Measurements from ENCODE around the gene LCE2B.

LCE2B gene

DNA sequence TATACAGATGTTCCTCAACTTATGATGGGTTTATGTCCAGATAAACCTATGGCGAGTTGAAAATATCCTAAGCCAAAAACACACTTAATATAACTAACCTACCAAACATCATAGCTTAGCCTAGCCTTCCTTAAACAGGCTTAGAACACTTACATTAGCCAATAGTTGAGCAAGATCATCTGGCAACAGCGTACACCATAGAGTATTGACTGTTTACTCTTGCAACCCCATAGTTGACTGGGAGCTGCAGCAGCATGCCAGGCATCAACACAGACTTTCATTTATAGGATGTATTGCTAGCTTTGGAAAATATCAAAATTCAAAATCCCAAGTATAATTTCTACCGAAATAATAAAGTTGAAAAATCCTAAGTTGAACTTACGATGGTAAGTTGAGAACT lies 28.2 kb upstream of the LCE2B start (continued):
- TF ChIP-seq, protein P1, sequence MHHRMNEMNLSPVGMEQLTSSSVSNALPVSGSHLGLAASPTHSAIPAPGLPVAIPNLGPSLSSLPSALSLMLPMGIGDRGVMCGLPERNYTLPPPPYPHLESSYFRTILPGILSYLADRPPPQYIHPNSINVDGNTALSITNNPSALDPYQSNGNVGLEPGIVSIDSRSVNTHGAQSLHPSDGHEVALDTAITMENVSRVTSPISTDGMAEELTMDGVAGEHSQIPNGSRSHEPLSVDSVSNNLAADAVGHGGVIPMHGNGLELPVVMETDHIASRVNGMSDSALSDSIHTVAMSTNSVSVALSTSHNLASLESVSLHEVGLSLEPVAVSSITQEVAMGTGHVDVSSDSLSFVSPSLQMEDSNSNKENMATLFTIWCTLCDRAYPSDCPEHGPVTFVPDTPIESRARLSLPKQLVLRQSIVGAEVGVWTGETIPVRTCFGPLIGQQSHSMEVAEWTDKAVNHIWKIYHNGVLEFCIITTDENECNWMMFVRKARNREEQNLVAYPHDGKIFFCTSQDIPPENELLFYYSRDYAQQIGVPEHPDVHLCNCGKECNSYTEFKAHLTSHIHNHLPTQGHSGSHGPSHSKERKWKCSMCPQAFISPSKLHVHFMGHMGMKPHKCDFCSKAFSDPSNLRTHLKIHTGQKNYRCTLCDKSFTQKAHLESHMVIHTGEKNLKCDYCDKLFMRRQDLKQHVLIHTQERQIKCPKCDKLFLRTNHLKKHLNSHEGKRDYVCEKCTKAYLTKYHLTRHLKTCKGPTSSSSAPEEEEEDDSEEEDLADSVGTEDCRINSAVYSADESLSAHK (tag by site-specific recombination; IDR thresholded peaks at IDR 0.05): no peak
- TF ChIP-seq ZNF776 (tag by site-specific recombination; IDR thresholded peaks at IDR 0.05; ENCODE audit: borderline replicate concordance) (no peak), ZNF121 (tag by site-specific recombination; IDR thresholded peaks at IDR 0.05) (no peak), MYNN (tag by site-specific recombination; IDR thresholded peaks at IDR 0.05; ENCODE audit: borderline replicate concordance) (no peak), ZNF138 (tag by site-specific recombination; IDR thresholded peaks at IDR 0.05; ENCODE audit: borderline replicate concordance) (no peak)

DNA sequence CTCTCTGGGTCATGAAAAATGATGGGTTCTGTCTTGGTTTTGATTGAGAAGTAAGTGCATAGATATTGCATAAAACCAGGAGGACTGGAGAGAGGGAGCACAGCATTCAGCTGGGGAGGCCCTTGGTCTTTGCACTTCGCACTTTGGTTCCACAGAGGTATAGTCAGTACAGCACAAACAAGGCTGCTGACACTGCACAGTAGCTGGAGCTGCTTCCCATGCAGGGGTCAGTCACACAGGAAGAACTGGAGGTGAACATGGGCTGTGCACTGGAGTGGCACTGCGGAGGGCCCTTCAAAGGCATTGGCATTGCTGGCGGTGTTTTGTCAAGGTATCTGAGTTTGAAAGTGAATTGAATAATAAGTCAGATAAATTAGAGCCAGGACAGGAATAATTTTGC lies 27.3 kb upstream of the LCE2B start:
- no peaks in the 10 kb centered on the region for H3K9me3 ChIP-seq (ENCODE audit: control insufficient read depth, insufficient read depth, low read depth, low read length)
- no peak overlapping the region for H3K27ac ChIP-seq (ENCODE audit: extremely low read depth, low read depth, low read length)
- no peaks in the 10 kb centered on the region for H3K36me3 ChIP-seq (ENCODE audit: control insufficient read depth in 2 of 2, insufficient read depth in 1 of 2, low read length in 2 of 2)
- no peaks in the 10 kb centered on the region for H3K4me1 ChIP-seq (ENCODE audit: control insufficient read depth, insufficient read depth, low read length)
- CTCF ChIA-PET: no interaction called here
- TF ChIP-seq, protein P2, sequence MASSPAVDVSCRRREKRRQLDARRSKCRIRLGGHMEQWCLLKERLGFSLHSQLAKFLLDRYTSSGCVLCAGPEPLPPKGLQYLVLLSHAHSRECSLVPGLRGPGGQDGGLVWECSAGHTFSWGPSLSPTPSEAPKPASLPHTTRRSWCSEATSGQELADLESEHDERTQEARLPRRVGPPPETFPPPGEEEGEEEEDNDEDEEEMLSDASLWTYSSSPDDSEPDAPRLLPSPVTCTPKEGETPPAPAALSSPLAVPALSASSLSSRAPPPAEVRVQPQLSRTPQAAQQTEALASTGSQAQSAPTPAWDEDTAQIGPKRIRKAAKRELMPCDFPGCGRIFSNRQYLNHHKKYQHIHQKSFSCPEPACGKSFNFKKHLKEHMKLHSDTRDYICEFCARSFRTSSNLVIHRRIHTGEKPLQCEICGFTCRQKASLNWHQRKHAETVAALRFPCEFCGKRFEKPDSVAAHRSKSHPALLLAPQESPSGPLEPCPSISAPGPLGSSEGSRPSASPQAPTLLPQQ (tag by site-specific recombination; IDR thresholded peaks at IDR 0.05): no peak
- TF ChIP-seq, protein P3, sequence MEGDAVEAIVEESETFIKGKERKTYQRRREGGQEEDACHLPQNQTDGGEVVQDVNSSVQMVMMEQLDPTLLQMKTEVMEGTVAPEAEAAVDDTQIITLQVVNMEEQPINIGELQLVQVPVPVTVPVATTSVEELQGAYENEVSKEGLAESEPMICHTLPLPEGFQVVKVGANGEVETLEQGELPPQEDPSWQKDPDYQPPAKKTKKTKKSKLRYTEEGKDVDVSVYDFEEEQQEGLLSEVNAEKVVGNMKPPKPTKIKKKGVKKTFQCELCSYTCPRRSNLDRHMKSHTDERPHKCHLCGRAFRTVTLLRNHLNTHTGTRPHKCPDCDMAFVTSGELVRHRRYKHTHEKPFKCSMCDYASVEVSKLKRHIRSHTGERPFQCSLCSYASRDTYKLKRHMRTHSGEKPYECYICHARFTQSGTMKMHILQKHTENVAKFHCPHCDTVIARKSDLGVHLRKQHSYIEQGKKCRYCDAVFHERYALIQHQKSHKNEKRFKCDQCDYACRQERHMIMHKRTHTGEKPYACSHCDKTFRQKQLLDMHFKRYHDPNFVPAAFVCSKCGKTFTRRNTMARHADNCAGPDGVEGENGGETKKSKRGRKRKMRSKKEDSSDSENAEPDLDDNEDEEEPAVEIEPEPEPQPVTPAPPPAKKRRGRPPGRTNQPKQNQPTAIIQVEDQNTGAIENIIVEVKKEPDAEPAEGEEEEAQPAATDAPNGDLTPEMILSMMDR (tag by site-specific recombination; IDR thresholded peaks at IDR 0.05): no peak
- TF ChIP-seq, protein P4, sequence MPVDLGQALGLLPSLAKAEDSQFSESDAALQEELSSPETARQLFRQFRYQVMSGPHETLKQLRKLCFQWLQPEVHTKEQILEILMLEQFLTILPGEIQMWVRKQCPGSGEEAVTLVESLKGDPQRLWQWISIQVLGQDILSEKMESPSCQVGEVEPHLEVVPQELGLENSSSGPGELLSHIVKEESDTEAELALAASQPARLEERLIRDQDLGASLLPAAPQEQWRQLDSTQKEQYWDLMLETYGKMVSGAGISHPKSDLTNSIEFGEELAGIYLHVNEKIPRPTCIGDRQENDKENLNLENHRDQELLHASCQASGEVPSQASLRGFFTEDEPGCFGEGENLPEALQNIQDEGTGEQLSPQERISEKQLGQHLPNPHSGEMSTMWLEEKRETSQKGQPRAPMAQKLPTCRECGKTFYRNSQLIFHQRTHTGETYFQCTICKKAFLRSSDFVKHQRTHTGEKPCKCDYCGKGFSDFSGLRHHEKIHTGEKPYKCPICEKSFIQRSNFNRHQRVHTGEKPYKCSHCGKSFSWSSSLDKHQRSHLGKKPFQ (tag by site-specific recombination; IDR thresholded peaks at IDR 0.05): no peak
- TF ChIP-seq, protein P5, sequence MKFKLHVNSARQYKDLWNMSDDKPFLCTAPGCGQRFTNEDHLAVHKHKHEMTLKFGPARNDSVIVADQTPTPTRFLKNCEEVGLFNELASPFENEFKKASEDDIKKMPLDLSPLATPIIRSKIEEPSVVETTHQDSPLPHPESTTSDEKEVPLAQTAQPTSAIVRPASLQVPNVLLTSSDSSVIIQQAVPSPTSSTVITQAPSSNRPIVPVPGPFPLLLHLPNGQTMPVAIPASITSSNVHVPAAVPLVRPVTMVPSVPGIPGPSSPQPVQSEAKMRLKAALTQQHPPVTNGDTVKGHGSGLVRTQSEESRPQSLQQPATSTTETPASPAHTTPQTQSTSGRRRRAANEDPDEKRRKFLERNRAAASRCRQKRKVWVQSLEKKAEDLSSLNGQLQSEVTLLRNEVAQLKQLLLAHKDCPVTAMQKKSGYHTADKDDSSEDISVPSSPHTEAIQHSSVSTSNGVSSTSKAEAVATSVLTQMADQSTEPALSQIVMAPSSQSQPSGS (tag by site-specific recombination; IDR thresholded peaks at IDR 0.05; ENCODE audit: low read depth): no peak
- TF ChIP-seq MEIS1 (CRISPR knock-in tag; IDR thresholded peaks at IDR 0.05; ENCODE audit: borderline replicate concordance) (no peak), ZNF514 (tag by site-specific recombination; IDR thresholded peaks at IDR 0.05) (no peak), ZXDB (tag by site-specific recombination; IDR thresholded peaks at IDR 0.05) (no peak), TRIM28 (IDR thresholded peaks at IDR 0.05; ENCODE audit: borderline replicate concordance, low read length) (no peak), ZNF121 (tag by site-specific recombination; IDR thresholded peaks at IDR 0.05) (no peak)
- TF ChIP-seq, protein P6, sequence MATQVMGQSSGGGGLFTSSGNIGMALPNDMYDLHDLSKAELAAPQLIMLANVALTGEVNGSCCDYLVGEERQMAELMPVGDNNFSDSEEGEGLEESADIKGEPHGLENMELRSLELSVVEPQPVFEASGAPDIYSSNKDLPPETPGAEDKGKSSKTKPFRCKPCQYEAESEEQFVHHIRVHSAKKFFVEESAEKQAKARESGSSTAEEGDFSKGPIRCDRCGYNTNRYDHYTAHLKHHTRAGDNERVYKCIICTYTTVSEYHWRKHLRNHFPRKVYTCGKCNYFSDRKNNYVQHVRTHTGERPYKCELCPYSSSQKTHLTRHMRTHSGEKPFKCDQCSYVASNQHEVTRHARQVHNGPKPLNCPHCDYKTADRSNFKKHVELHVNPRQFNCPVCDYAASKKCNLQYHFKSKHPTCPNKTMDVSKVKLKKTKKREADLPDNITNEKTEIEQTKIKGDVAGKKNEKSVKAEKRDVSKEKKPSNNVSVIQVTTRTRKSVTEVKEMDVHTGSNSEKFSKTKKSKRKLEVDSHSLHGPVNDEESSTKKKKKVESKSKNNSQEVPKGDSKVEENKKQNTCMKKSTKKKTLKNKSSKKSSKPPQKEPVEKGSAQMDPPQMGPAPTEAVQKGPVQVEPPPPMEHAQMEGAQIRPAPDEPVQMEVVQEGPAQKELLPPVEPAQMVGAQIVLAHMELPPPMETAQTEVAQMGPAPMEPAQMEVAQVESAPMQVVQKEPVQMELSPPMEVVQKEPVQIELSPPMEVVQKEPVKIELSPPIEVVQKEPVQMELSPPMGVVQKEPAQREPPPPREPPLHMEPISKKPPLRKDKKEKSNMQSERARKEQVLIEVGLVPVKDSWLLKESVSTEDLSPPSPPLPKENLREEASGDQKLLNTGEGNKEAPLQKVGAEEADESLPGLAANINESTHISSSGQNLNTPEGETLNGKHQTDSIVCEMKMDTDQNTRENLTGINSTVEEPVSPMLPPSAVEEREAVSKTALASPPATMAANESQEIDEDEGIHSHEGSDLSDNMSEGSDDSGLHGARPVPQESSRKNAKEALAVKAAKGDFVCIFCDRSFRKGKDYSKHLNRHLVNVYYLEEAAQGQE (tag by site-specific recombination; IDR thresholded peaks at IDR 0.05): no peak
- TF ChIP-seq, protein P7, sequence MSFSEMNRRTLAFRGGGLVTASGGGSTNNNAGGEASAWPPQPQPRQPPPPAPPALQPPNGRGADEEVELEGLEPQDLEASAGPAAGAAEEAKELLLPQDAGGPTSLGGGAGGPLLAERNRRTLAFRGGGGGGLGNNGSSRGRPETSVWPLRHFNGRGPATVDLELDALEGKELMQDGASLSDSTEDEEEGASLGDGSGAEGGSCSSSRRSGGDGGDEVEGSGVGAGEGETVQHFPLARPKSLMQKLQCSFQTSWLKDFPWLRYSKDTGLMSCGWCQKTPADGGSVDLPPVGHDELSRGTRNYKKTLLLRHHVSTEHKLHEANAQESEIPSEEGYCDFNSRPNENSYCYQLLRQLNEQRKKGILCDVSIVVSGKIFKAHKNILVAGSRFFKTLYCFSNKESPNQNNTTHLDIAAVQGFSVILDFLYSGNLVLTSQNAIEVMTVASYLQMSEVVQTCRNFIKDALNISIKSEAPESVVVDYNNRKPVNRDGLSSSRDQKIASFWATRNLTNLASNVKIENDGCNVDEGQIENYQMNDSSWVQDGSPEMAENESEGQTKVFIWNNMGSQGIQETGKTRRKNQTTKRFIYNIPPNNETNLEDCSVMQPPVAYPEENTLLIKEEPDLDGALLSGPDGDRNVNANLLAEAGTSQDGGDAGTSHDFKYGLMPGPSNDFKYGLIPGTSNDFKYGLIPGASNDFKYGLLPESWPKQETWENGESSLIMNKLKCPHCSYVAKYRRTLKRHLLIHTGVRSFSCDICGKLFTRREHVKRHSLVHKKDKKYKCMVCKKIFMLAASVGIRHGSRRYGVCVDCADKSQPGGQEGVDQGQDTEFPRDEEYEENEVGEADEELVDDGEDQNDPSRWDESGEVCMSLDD (tag by site-specific recombination; IDR thresholded peaks at IDR 0.05): no peak
- POLR2A ChIA-PET: no interaction called here
- H3K4me3 ChIP-seq (ENCODE audit: low read depth, low read length): no peak overlapping the region
